Ishikawa (cell line): ENCODE measurements around the gene SHISAL1.

ENCODE experiments used
- CEBPB ChIP-seq: IDR thresholded peaks from 2 replicates; pipeline ENCODE4 v1.6.1; 2012
- CREB1 ChIP-seq: IDR thresholded peaks from 2 replicates; pipeline ENCODE4 v1.6.1; 2012; ENCODE audit warnings: low read depth
- EGR1 ChIP-seq: IDR thresholded peaks from 2 replicates; pipeline ENCODE4 v1.6.1; 2012
- EP300 ChIP-seq: IDR thresholded peaks from 2 replicates; pipeline ENCODE4 v1.6.1; 2012; ENCODE audit warnings: borderline replicate concordance
- FOXM1 ChIP-seq: IDR thresholded peaks from 2 replicates; pipeline ENCODE4 v1.6.1; 2012; ENCODE audit warnings: low read depth, borderline replicate concordance
- NFIC ChIP-seq: IDR thresholded peaks from 2 replicates; pipeline ENCODE4 v1.6.1; 2012
- RAD21 ChIP-seq: IDR thresholded peaks from 2 replicates; pipeline ENCODE4 v1.6.1; 2012; ENCODE audit warnings: low read depth
- TAF1 ChIP-seq: IDR thresholded peaks from 2 replicates; pipeline ENCODE4 v1.6.1; 2012; ENCODE audit warnings: low read depth, mild to moderate bottlenecking
- TCF12 ChIP-seq: IDR thresholded peaks from 2 replicates; pipeline ENCODE4 v1.6.1; 2012; ENCODE audit warnings: low read depth
- TEAD4 ChIP-seq: IDR thresholded peaks from 2 replicates; pipeline ENCODE4 v1.6.1; 2012
- YY1 ChIP-seq: IDR thresholded peaks from 2 replicates; pipeline ENCODE4 v1.6.1; 2012; ENCODE audit warnings: low read depth
- ZBTB7A ChIP-seq: IDR thresholded peaks from 2 replicates; pipeline ENCODE4 v1.6.1; 2012; ENCODE audit warnings: low read depth
- TF ChIP-seq, protein P1 (sequence below): IDR thresholded peaks from 2 replicates; pipeline ENCODE4 v1.6.1; 2012; ENCODE audit warnings: low read depth, mild to moderate bottlenecking
- TF ChIP-seq, protein P2 (sequence below): IDR thresholded peaks from 2 replicates; pipeline ENCODE4 v1.6.1; 2012
- TF ChIP-seq, protein P3 (sequence below): IDR thresholded peaks from 2 replicates; pipeline ENCODE4 v1.6.1; 2012

SHISAL1 gene

DNA sequence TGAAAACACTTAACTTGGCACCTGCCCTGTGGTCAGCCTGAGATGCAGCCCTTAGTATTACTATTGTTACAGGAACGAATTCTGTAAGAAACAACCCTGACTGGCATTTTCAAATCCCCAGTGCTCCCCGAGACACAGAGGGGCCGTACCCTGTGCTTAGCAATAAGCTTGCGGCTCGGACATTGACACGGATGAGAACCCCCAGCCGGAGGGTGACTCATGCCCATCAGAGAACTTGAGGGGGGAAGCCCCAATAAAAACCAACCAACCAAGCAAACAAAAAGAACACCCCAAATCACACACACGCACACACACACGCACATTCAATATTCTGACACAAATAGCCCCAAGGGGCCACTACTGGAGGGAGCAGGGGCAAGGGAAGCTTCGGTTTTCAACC is 63.8 kb downstream of the SHISAL1 start:
- no peak for TF ChIP-seq EP300
- TF ChIP-seq CEBPB, result no peak

DNA sequence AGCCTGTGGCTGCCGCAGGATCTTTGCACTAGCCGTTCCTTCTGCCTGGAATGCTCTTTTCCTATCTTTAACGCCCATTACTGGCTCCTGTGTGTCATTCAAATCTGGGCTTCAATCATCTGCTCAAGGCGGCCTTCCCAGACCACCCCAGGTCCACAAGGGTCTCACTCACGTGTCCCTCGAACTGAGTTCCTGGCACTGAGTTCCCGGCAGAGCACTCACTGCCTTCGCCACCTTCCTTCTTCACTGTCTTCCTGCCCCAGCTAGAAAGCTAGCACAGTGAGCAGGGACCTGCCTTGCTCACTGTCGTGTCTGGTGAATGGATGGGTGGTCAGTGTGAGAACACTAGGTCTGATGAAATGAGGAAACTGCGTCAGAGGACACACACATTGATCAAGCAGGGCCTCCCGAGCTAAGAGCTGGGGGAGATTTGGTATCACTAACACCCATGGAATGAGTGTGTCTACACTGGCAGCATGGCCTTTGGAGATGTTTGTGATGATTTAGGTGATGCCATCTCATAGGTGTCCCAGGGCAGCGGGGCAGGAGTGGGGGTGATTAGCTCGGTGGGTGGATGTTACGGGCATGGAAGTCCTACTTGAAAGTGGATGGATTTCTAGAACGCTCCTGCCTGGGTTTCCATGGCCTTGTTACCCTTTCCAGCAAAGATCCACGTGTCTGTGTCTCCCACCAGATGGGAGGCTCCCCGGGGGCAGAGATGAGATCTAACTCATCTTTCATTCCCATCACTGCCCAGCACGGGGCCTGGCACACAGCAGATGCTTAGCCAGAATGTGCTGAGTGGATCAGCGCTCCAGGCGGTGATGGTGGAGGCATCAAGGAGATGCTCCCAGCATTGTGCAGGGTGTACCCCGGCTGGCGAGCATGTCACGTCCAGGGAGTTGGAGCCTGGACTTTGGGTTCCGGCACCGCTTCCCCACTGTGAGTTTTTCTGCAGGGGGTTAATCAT is 64.5 kb downstream of the SHISAL1 start:
- TF ChIP-seq, protein P1, sequence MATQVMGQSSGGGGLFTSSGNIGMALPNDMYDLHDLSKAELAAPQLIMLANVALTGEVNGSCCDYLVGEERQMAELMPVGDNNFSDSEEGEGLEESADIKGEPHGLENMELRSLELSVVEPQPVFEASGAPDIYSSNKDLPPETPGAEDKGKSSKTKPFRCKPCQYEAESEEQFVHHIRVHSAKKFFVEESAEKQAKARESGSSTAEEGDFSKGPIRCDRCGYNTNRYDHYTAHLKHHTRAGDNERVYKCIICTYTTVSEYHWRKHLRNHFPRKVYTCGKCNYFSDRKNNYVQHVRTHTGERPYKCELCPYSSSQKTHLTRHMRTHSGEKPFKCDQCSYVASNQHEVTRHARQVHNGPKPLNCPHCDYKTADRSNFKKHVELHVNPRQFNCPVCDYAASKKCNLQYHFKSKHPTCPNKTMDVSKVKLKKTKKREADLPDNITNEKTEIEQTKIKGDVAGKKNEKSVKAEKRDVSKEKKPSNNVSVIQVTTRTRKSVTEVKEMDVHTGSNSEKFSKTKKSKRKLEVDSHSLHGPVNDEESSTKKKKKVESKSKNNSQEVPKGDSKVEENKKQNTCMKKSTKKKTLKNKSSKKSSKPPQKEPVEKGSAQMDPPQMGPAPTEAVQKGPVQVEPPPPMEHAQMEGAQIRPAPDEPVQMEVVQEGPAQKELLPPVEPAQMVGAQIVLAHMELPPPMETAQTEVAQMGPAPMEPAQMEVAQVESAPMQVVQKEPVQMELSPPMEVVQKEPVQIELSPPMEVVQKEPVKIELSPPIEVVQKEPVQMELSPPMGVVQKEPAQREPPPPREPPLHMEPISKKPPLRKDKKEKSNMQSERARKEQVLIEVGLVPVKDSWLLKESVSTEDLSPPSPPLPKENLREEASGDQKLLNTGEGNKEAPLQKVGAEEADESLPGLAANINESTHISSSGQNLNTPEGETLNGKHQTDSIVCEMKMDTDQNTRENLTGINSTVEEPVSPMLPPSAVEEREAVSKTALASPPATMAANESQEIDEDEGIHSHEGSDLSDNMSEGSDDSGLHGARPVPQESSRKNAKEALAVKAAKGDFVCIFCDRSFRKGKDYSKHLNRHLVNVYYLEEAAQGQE, result no peak
- TF ChIP-seq TAF1 (no peak), ZBTB7A (no peak), FOXM1 (no peak), YY1 (no peak)

DNA sequence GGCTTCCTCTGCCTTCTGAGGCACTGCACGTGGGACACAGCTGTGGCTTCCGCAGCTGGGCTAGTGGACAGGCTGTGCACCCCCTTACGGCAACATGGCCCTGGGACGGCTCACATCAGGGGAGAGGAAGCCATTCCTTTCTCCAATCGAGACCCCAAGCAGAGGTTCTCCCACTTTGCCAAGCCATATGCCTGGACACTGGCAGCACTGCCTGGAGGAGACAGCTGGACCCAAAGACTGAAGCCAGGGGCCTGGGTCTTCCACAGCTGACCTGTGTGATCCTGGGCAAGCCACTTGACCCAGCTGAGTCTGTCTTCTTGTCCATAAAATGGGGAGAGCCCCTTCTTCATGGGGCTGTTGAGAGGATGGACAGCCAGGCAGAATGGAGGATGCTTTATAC is 65.4 kb downstream of the SHISAL1 start:
- TF ChIP-seq EP300 (no peak), ZBTB7A (no peak)

DNA sequence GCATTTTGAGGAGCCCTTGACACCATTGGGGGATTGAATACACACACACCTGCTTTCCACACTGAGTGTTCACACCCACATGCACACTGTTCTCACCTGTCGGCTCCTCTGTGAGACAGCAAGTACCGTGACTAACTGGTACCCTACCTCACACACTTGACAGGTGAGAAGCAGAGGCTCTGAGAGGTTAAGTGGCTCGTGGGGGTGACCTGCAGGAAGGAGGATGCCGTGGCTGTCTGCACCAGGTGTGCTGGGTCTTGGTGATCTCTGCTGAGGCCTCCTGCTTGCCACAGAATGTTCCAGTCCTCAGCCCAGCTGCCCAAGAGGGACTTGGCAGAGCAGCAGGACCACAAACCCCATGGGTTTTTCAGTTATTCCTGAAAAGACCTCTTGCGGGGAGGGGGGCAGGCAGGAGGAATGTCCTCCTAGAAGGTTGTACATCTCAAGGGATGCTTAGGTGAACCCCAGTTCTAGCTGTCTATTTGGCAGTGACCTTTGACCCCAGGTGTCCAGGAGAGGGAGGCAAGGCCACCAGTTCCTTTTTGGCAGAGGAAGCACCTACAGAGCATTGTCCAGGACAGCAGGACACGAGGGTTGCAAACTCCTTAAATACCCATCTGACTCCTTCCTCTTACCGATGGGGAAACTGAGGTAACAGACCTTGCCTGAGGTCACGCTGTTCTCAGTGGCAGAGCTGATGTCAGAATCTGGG is 66.0 kb downstream of the SHISAL1 start:
- TF ChIP-seq TAF1 (no peak), TEAD4 (no peak), NFIC (no peak), CEBPB (no peak), EGR1 (no peak), ZBTB7A (no peak), RAD21 (no peak), EP300 (no peak), YY1 (no peak), FOXM1 (no peak), CREB1 (no peak), TCF12 (no peak)
- TF ChIP-seq, protein P1, result no peak
- TF ChIP-seq, protein P2, sequence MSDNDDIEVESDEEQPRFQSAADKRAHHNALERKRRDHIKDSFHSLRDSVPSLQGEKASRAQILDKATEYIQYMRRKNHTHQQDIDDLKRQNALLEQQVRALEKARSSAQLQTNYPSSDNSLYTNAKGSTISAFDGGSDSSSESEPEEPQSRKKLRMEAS, result no peak
- TF ChIP-seq, protein P3, sequence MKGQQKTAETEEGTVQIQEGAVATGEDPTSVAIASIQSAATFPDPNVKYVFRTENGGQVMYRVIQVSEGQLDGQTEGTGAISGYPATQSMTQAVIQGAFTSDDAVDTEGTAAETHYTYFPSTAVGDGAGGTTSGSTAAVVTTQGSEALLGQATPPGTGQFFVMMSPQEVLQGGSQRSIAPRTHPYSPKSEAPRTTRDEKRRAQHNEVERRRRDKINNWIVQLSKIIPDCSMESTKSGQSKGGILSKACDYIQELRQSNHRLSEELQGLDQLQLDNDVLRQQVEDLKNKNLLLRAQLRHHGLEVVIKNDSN, result no peak

DNA sequence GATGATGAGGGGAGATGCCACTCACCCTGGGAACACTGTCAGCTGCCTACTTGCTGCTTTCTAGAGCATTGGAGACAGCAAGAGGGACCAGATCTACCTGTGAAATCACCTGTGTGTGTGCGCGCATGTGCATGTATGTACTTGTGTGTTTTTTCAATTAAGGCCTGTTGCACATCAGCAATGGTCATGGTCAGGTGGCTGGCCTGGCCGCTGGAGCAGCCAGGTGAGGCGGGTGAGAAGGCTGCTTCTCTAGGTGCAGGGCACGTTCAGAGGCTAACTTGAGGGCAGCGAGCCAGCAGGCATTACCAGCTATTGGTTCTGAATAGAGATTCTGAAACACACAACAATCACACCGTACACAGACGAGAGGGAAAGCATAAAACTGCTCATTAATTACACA is 66.9 kb downstream of the SHISAL1 start:
- TF ChIP-seq TCF12 (no peak), CEBPB (no peak), NFIC (no peak), TEAD4 (no peak), YY1 (no peak), EP300 (no peak), ZBTB7A (no peak), EGR1 (no peak), CREB1 (no peak), FOXM1 (no peak), RAD21 (no peak), TAF1 (no peak)
- TF ChIP-seq, protein P2, result no peak
- TF ChIP-seq, protein P3, result no peak
- TF ChIP-seq, protein P1, result no peak
